Fibroblast of skin of left biceps (primary cell): ENCODE data around the gene TSPAN31.
A peak's percentile ranks its signal among the peaks of the same experiment; 100 is the strongest.

Source experiments
- DNase-seq, 2 experiments: peaks; one replicate each; pipeline ENCODE4 v3.0.0-alpha.2; 2013; ENCODE audit warnings: low read depth in 2 of 2

The TSPAN31 gene

GRCh38 chr12:57783466-57783801 lies 38.6 kb downstream of the TSPAN31 start:
- no peak for DNase-seq

- DNase-seq = no peak
These were observed 39.0 kb downstream of the TSPAN31 start for GRCh38 chr12:57783861-57784260.

- DNase-seq = peak; percentile 55 to 60
These were observed 49.1 kb downstream of the TSPAN31 start for GRCh38 chr12:57793920-57794319.

DNA sequence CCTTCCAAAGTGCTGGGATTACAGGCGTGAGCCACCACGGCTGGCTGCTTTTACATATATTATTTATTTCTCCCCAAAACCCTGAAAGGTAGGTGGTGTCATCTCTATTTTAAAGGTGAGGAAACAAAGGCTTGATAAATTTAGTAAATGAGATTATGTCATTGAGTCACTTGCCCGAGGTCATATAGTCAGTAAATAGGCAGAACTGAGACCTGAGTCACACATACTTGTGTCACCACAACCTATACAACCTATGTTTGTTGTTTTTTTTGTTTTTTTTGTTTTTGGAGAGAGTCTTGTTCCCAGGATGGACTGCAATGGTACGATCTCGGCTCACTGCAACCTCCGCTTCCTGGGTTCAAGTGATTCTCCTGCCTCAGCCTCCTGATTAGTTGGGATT lies 50.5 kb downstream of the TSPAN31 start:
- DNase-seq = no peak

- DNase-seq = peak in 1 of 2 experiments; percentile 16
These were observed 52.2 kb downstream of the TSPAN31 start for GRCh38 chr12:57796996-57797395.

DNA sequence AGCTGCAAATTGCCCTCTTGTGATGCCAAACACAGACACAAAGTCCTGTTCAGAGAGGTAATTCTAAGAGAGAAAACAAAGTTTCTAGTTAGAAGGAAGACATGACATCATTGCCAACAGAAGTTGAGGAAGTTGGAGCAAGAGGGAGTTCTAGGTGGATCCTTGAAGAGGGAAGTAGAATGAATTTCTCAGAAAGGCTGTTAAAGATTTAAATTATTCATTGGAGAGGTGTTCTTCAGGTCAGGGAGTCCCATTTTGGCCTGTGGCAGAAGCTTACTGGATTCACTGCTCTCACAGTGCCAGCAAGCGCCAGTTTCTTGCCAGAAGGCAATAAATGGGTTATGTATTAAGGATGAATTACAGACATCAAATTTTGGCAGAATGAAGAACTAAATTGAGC lies 53.1 kb downstream of the TSPAN31 start:
- DNase-seq = no peak
